Measurements from ENCODE around the gene OR52W1.

DNA sequence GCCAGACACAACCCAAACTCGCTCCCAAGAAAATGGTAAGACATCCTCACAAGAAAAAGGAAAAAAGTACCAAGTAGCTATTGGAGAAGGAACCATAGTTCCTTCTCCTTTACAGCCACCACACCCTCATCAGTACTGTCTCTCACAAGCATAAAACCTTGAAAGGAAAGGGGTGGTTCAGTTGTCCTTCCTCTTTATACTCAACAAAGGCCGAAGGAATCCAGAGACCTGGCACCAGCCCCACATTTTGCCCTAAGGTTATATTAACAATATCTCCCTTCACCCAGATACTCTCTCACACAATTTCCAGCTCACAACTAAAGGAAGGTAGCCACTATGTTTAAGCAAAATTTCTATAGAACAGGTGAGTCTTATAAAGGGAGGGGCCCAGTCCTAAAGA is 26.9 kb downstream of the OR52W1 start:
- TF ChIP-seq, protein P1, sequence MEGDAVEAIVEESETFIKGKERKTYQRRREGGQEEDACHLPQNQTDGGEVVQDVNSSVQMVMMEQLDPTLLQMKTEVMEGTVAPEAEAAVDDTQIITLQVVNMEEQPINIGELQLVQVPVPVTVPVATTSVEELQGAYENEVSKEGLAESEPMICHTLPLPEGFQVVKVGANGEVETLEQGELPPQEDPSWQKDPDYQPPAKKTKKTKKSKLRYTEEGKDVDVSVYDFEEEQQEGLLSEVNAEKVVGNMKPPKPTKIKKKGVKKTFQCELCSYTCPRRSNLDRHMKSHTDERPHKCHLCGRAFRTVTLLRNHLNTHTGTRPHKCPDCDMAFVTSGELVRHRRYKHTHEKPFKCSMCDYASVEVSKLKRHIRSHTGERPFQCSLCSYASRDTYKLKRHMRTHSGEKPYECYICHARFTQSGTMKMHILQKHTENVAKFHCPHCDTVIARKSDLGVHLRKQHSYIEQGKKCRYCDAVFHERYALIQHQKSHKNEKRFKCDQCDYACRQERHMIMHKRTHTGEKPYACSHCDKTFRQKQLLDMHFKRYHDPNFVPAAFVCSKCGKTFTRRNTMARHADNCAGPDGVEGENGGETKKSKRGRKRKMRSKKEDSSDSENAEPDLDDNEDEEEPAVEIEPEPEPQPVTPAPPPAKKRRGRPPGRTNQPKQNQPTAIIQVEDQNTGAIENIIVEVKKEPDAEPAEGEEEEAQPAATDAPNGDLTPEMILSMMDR (IDR thresholded peaks at IDR 0.05) = no peak
- TF ChIP-seq POLR2A (IDR thresholded peaks at IDR 0.05) (no peak), POLR2AphosphoS5 (IDR thresholded peaks at IDR 0.05) (no peak)
